Esophagus squamous epithelium (tissue), 5 donors: Measurements from ENCODE around the gene GSE1. TPM values are rescaled to one million over a fixed set of nuclear protein-coding genes. Genes with fewer than 3 reads are reported as not detected.

Experiments
- DNase-seq: peaks from one replicate; lab custom pipeline; 2025; lab: John Stamatoyannopoulos, UW
- H3K27ac ChIP-seq, 4 donors: fragments of 200-600 bp; sonication (generic); one replicate each; pipeline ENCODE4 v1.5.1; 2016 to 2019; ENCODE audit warnings: mild to moderate bottlenecking in 1 of 4
- H3K27me3 ChIP-seq, 4 donors: fragments of 200-600 bp; sonication (generic); 1 replicate in 3 of 4; 2 replicates in 1 of 4; pipeline versions ENCODE4 v1.5.1 to v1.6.0; 2017 to 2021; ENCODE audit warnings: antibody characterized with exemption in 1 of 4
- H3K36me3 ChIP-seq, 3 donors: fragments of 200-600 bp; sonication (generic); one replicate each; pipeline ENCODE4 v1.5.1; 2016 to 2019
- H3K4me1 ChIP-seq, 3 donors: fragments of 200-600 bp; sonication (generic); one replicate each; pipeline ENCODE4 v1.5.1; 2017 to 2019
- H3K4me3 ChIP-seq, 4 donors: fragments of 200-600 bp; sonication (generic); 1 replicate in 3 of 4; 2 replicates in 1 of 4; pipeline ENCODE4 v1.5.1; 2016 to 2019; ENCODE audit warnings: mild to moderate bottlenecking in 2 of 4, moderate library complexity in 1 of 4
- H3K9me3 ChIP-seq, 3 donors: fragments of 200-600 bp; sonication (generic); one replicate each; pipeline ENCODE4 v1.5.1; 2016 to 2019
- POLR2A ChIP-seq, 4 donors: fragments of 450-650 bp; IDR thresholded peaks; one replicate each; pipeline ENCODE4 v1.6.1; 2017; ENCODE audit warnings: antibody characterized with exemption in 4 of 4, mild to moderate bottlenecking in 4 of 4, moderate library complexity in 3 of 4
- WGBS, 2 donors: methylation state at CpG; one replicate each; pipeline ENCODE4 v1.1.5; 2018; 5-methylcytosine and 5-hydroxymethylcytosine counted together
- intact Hi-C: fragments of 100-400 bp; cut with DNase I; formaldehyde crosslinking; loops from one replicate; pipeline ENCODE4 v1.15.0; 2022
- total RNA-seq, 4 donors: library from RNA; depleted of rRNA; stranded (reverse); fragments of >200 nt; gene quantifications; one replicate each; pipeline ENCODE4 v1.1.0, GENCODE V29; 2016
- TF ChIP-seq, protein P1 (sequence below), 6 experiments: fragments of 450-650 bp in 4 of 6; fragments of 200-600 bp in 2 of 6; sonication (generic) in 2 of 6; IDR thresholded peaks; one replicate each; pipeline ENCODE4 v1.5.1; 2016 to 2019; ENCODE audit warnings: antibody characterized with exemption in 6 of 6, mild to moderate bottlenecking in 4 of 6, moderate library complexity in 4 of 6
- donor health status: DM: yes; HTN: yes; CAD: no.

Gene GSE1
- total RNA-seq, 4 donors from 2014 or later, result 24.6 to 33.6 (median 28.9) TPM

DNA sequence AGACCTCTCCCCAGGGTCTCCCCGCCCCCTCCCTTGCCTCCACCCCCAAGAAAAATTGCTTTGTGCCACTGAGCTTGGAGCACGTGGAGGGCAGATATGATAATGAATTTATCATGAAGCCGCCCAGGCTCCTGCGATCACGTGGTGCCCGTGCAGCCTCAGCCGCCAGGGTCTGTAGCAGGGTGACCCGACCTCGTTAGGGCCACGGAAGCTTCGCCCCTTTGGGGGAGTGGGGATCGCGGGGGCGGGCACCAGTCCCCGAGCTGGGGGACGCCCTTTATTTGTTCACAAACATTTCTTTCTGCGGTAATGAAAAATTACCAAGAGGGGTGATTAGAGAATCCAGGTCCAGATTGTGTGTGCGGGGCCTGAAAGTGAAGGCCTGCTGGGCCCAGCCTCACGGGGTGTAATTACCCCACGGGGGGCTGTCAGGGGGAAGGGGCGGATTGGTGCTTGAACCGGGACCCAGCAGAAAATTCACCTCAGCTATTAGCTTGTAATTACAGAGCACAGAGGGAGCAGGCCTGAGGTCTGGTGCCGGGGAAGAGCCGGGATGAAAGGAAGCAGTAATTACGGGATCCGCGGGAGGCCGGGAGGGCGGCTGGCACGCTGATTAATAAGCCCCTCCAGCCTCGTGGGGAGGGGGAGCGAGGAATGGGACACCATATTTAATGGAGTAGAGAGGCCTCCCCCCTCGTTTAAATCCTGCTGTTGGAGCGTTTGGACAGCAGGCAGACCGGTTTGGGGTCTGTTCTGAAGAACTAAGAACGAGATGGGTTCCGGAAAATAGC is 13.3 kb downstream of the GSE1 start:
- no peak overlapping the region for H3K27ac ChIP-seq
- WGBS, 2 donors, result 62 to 69% methylated on average over 22 to 30 of the region's 37 CpGs
- TF ChIP-seq POLR2A (IDR thresholded peaks at IDR 0.05), result no peak
- TF ChIP-seq, protein P1, sequence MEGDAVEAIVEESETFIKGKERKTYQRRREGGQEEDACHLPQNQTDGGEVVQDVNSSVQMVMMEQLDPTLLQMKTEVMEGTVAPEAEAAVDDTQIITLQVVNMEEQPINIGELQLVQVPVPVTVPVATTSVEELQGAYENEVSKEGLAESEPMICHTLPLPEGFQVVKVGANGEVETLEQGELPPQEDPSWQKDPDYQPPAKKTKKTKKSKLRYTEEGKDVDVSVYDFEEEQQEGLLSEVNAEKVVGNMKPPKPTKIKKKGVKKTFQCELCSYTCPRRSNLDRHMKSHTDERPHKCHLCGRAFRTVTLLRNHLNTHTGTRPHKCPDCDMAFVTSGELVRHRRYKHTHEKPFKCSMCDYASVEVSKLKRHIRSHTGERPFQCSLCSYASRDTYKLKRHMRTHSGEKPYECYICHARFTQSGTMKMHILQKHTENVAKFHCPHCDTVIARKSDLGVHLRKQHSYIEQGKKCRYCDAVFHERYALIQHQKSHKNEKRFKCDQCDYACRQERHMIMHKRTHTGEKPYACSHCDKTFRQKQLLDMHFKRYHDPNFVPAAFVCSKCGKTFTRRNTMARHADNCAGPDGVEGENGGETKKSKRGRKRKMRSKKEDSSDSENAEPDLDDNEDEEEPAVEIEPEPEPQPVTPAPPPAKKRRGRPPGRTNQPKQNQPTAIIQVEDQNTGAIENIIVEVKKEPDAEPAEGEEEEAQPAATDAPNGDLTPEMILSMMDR (IDR thresholded peaks at IDR 0.05), result no peak
- intact Hi-C loops, result no loop called here
- H3K27me3 ChIP-seq, result no peaks in the 10 kb centered on the region
- DNase-seq, result no peak
- peaks cover 15 to 51% (median 17%) of the 10 kb centered on the region in 3 donors for H3K4me1 ChIP-seq
- H3K4me3 ChIP-seq, result no peak overlapping the region
- peaks cover 0 to 10% (median 10%) of the 10 kb centered on the region in 3 donors for H3K9me3 ChIP-seq
- H3K36me3 ChIP-seq, result peaks cover 0 to 43% (median 0%) of the 10 kb centered on the region in 3 donors

DNA sequence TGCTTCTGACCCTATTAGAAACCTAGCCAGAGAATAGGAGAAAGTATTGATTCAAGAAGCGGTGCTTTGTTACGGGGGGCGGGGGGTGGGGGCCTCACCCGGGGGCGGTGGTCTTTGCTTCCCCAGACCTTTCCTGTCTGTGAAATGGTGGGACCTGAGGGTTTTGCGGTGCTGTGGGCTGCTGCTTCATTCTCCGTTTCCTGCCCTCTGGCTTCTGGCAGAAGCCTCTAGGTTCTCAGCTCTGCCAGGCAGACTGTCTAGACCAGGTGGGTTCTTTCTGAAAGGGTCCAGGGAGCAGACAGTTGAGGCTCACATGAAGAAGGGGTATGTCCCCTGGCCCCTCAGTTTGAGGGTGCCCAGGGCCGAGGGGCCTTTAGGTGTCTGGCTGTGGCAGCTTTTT is 14.0 kb downstream of the GSE1 start:
- Histone ChIP-seq H3K4me1 (peaks cover 9 to 44% (median 12%) of the 10 kb centered on the region in 3 donors), H3K36me3 (peaks cover 0 to 49% (median 0%) of the 10 kb centered on the region in 3 donors), H3K4me3 (no peak overlapping the region), H3K9me3 (peaks cover 0 to 10% (median 10%) of the 10 kb centered on the region in 3 donors), H3K27me3 (no peaks in the 10 kb centered on the region), H3K27ac (no peak overlapping the region)
- no peak for TF ChIP-seq POLR2A (IDR thresholded peaks at IDR 0.05)
- TF ChIP-seq, protein P1 (IDR thresholded peaks at IDR 0.05), result no peak
- intact Hi-C loops, result no loop called here
- WGBS, 2 donors, result 43 to 53% methylated on average over 5 to 6 of the region's 8 CpGs
- no peak for DNase-seq

DNA sequence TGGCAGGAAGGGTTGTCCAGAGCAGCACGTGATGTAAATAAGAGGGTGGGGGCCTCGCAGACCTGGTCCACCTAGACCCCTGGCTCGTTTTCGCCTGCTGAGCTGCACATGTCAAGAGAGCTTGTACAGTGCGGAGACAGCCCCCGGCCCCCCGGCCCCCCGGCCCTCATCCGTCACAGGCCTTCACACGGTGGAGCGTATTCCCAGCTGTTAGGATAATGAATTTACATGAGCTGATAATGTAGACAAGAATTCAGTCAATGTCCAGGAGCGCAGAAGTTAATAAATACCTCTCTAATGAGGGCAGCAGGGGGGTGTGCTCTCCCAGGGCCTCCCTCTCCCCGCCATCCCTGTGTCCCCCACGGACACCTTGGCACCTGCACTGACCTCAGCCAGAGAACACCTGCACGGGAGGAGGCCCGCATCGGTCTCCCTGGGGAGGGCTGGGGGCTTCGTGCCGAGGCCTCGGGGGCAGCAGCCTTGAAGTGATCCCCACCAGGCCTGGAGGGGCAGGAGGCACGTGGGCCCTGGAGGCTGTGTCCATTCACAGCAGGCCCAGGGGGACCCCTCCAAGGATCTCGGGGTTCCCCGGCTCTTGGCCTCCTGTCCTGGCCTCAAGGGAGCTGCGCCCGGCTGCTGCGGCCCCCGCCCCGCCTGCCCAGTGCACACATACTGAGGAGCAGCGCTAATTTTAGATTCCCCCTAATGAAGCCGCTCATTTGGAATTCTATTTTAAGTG is 14.6 kb downstream of the GSE1 start:
- Histone ChIP-seq H3K4me1 (peaks cover 6 to 37% (median 12%) of the 10 kb centered on the region in 3 donors), H3K4me3 (no peak overlapping the region), H3K27ac (no peak overlapping the region), H3K9me3 (peaks cover 0 to 10% (median 10%) of the 10 kb centered on the region in 3 donors), H3K36me3 (peaks cover 0 to 49% (median 0%) of the 10 kb centered on the region in 3 donors), H3K27me3 (no peaks in the 10 kb centered on the region)
- no peak for TF ChIP-seq POLR2A (IDR thresholded peaks at IDR 0.05)
- TF ChIP-seq, protein P1 (IDR thresholded peaks at IDR 0.05), result no peak
- intact Hi-C loops, result no loop called here
- DNase-seq, result no peak
- WGBS, 2 donors, result 78% methylated on average over 13 of the region's 30 CpGs; no CpG with 5 or more reads in 1 of the 2 donors

DNA sequence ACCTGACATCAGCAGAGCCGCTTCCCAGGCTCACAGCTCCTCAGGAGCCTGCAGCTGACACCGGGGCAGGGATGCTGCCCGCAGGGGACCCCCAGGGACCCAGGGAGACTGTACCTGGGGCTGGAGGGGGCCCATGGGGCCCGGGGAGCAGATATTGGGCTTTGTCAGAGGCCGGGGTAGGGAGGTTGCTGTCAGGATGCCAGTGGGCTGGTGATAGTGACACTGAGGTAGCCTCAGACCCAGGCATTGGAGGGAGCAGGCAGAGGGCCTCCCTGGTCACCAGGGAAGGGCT is 15.1 kb downstream of the GSE1 start:
- Histone ChIP-seq H3K27ac (no peak overlapping the region), H3K9me3 (peaks cover 0 to 10% (median 10%) of the 10 kb centered on the region in 3 donors), H3K36me3 (peaks cover 0 to 51% (median 0%) of the 10 kb centered on the region in 3 donors), H3K4me1 (peaks cover 6 to 32% (median 12%) of the 10 kb centered on the region in 3 donors), H3K4me3 (no peak overlapping the region), H3K27me3 (no peaks in the 10 kb centered on the region)
- DNase-seq, result no peak
- TF ChIP-seq, protein P1 (IDR thresholded peaks at IDR 0.05), result no peak
- no peak for TF ChIP-seq POLR2A (IDR thresholded peaks at IDR 0.05)
- intact Hi-C loops, result no loop called here
- no CpG with 5 or more reads among the region's 5 CpGs for WGBS, 2 donors

DNA sequence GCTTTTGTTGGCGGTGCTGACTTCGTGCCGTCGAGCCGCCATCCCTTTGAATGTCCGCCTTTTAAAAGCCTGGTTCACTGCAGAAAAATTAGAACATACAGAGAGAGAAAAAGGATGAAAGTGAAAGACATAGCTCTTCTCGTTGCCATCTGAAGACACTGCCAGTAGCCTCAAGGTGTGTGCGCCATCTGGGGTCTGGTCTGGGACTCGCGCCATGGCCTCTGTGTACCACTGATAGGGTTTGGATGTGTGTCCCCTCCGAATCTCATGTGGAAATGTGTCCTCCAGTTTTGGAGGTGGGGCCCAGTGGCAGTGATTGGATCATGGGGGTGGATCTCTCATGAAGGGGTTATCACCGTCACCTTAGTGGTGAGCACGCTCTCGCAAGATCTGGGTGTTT is 15.5 kb downstream of the GSE1 start:
- no peak for TF ChIP-seq POLR2A (IDR thresholded peaks at IDR 0.05)
- TF ChIP-seq, protein P1 (IDR thresholded peaks at IDR 0.05), result no peak
- WGBS, 2 donors, result 87 to 94% methylated on average over 6 of the region's 14 CpGs
- no peak for DNase-seq
- no peak overlapping the region for H3K27ac ChIP-seq
- H3K36me3 ChIP-seq, result peaks cover 0 to 55% (median 0%) of the 10 kb centered on the region in 3 donors
- intact Hi-C loops, result no loop called here
- H3K4me3 ChIP-seq, result no peak overlapping the region
- H3K9me3 ChIP-seq, result peaks cover 0 to 10% (median 10%) of the 10 kb centered on the region in 3 donors
- no peaks in the 10 kb centered on the region for H3K27me3 ChIP-seq
- H3K4me1 ChIP-seq, result peaks cover 6 to 28% (median 12%) of the 10 kb centered on the region in 3 donors
